ENCODE results near the gene GALNT18.

DNA sequence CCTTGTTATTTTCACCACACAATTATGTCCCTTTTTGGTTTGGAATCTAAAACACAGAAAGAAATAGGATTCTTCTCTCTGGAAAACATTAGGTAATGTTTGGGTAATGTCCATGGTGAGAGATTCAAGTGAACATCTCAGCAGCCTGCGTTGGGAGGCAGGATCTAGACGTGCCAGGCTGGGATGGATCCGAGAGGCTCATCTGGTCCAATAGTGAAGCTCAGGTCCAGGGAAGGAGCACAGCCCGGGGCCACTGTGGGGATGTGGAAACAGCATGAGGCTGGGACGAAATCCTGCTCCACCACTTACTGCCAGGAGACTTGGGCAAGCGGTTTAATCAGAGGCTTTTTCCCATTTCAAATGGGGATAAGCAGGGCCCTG is 378.6 kb downstream of the GALNT18 start:
- no peak for TF ChIP-seq POLR2AphosphoS5 (IDR thresholded peaks at IDR 0.05)
- no peak for TF ChIP-seq POLR2A (IDR thresholded peaks at IDR 0.05)
- no peak for TF ChIP-seq CTCF (IDR thresholded peaks at IDR 0.05)

Measured in prostate gland (tissue), 2 donors.